Measurements from ENCODE around the gene DMRTB1.

DMRTB1 gene

DNA sequence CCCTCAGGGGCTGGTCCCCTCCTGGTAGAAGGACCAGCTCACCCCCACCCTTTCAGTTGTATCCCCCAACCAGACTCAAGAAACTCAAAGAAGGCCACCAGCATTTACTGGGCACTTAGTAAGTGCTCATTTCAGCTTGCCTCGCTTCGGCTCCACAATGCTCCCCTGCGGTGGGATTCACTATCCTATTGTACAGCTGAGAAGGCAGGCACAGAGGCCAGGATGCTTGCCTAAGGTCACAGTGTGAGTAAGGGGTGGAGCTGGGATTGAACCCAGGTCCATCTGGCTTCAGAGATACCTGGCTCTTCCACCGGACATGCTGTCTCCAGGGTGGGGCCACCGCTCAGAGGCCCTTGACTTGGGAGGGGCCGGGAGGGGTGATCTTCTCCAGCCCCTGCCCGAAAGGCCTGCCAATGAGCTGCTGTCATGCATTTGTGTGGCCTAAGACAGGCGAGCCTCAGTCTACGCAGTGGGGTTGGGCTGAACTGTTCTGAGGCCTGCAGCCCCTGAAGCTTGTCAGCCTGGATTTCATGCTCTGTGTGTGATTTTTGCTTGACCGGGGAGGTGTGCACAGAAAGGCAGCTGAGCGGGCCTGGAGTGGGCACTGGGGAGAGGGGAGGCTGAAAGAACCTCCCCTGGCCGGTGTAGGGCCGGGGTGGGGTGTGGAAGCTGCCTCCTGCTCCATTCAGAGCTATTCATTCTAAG lies 48.1 kb downstream of the DMRTB1 start:
- H3K27me3 ChIP-seq (ENCODE audit: control insufficient read depth in 1 of 2, insufficient read depth in 2 of 2, low read length in 2 of 2) = no peaks in the 10 kb centered on the region
- peaks cover 11% of the 10 kb centered on the region for H3K4me1 ChIP-seq (ENCODE audit: insufficient read depth, low read length)
- H3K27ac ChIP-seq (ENCODE audit: low read depth, low read length) = no peak overlapping the region
- no peak overlapping the region for H3K4me3 ChIP-seq (ENCODE audit: low read depth in 1 of 2, low read length in 2 of 2)
- no peaks in the 10 kb centered on the region for H3K9me3 ChIP-seq (ENCODE audit: low read length)
- H3K9ac ChIP-seq (ENCODE audit: low read length) = no peak overlapping the region
- H3K36me3 ChIP-seq (ENCODE audit: insufficient read depth, low read length) = no peaks in the 10 kb centered on the region

DNA sequence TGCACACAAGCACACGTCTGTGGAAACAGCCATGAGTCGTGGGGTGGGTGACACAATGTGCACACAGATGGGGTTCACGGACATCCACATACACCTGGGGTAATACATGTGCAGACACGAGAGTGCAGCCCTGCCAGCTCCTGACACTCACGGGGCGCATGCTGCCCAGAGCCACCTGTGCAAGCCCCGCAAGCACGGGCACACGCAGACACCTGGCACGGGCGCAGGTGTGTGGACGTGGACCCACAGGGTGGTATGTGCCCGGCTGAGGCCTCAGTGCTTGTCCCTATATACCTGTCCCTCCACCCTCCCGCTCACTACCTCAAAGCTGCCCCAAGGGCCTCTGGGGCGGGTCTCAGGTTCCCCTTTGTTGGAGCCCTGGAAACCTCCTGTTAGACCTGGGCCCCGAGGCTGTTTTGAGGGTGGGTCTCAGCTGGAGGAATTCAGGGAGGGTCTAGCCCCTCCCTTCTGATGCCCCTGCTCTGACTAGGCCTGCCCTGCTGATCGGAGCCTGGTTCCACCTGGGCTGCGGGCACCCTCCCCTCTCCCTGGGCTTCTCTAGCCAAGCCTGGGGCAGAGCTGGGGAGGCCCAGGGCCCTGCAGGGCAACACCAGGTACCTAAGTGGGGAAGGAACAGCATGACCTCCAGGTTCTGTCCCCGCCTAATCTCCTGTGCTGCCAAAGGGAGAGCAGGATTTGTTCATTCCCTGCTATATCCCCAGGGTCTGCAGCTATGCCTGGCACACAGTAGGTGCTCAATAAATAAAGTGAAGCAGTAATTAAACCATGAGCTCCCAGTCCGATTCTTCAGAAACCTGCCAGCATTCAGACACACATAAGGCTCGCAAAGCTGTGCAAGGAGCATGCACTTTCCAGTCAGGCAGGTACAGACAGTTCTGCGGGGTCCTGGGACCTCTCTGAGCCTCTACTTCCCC lies 49.1 kb downstream of the DMRTB1 start:
- Histone ChIP-seq H3K27me3 (ENCODE audit: control insufficient read depth in 1 of 2, insufficient read depth in 2 of 2, low read length in 2 of 2) (no peaks in the 10 kb centered on the region), H3K4me1 (ENCODE audit: insufficient read depth, low read length) (peaks cover 11% of the 10 kb centered on the region), H3K4me3 (ENCODE audit: low read depth in 1 of 2, low read length in 2 of 2) (no peak overlapping the region), H3K9ac (ENCODE audit: low read length) (no peak overlapping the region), H3K36me3 (ENCODE audit: insufficient read depth, low read length) (no peaks in the 10 kb centered on the region), H3K9me3 (ENCODE audit: low read length) (no peaks in the 10 kb centered on the region), H3K27ac (ENCODE audit: low read depth, low read length) (no peak overlapping the region)

- no peak overlapping the region for H3K9ac ChIP-seq (ENCODE audit: low read length)
- no peaks in the 10 kb centered on the region for H3K36me3 ChIP-seq (ENCODE audit: insufficient read depth, low read length)
- no peaks in the 10 kb centered on the region for H3K27me3 ChIP-seq (ENCODE audit: control insufficient read depth in 1 of 2, insufficient read depth in 2 of 2, low read length in 2 of 2)
- no peak overlapping the region for H3K27ac ChIP-seq (ENCODE audit: low read depth, low read length)
- no peak overlapping the region for H3K4me3 ChIP-seq (ENCODE audit: low read depth in 1 of 2, low read length in 2 of 2)
- H3K4me1 ChIP-seq (ENCODE audit: insufficient read depth, low read length) = peaks cover 11% of the 10 kb centered on the region
- H3K9me3 ChIP-seq (ENCODE audit: low read length) = no peaks in the 10 kb centered on the region
These were observed 49.9 kb downstream of the DMRTB1 start for GRCh38 chr1:53508991-53509666.

GRCh38 chr1:53509775-53510174 lies 50.6 kb downstream of the DMRTB1 start:
- Histone ChIP-seq H3K36me3 (ENCODE audit: insufficient read depth, low read length) (no peaks in the 10 kb centered on the region), H3K9me3 (ENCODE audit: low read length) (no peaks in the 10 kb centered on the region), H3K27me3 (ENCODE audit: control insufficient read depth in 1 of 2, insufficient read depth in 2 of 2, low read length in 2 of 2) (no peaks in the 10 kb centered on the region), H3K4me1 (ENCODE audit: insufficient read depth, low read length) (peaks cover 11% of the 10 kb centered on the region), H3K27ac (ENCODE audit: low read depth, low read length) (no peak overlapping the region), H3K4me3 (ENCODE audit: low read depth in 1 of 2, low read length in 2 of 2) (no peak overlapping the region), H3K9ac (ENCODE audit: low read length) (no peak overlapping the region)

DNA sequence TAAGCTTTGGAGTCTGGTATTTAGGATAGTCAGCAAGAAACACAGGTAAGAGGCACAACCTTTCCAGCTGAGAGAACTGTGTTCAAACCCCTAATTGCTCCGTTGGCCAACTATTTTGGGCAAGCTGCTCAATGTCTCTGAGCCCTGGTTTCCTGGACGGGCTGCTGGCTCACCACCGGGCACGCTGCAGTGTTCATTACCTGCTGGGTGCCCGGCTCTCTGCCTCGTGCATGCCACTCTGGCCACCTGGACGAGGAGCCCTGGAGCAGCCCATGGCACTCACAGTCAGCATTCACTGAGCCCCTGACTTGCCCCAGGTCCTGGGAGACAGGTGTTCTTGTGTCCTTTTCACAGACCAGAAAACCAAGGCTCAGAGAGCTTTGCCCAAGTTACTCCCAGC lies 51.0 kb downstream of the DMRTB1 start:
- H3K9ac ChIP-seq (ENCODE audit: low read length) = no peak overlapping the region
- H3K36me3 ChIP-seq (ENCODE audit: insufficient read depth, low read length) = no peaks in the 10 kb centered on the region
- no peaks in the 10 kb centered on the region for H3K9me3 ChIP-seq (ENCODE audit: low read length)
- H3K4me3 ChIP-seq (ENCODE audit: low read depth in 1 of 2, low read length in 2 of 2) = no peak overlapping the region
- no peaks in the 10 kb centered on the region for H3K27me3 ChIP-seq (ENCODE audit: control insufficient read depth in 1 of 2, insufficient read depth in 2 of 2, low read length in 2 of 2)
- H3K27ac ChIP-seq (ENCODE audit: low read depth, low read length) = no peak overlapping the region
- peaks cover 11% of the 10 kb centered on the region for H3K4me1 ChIP-seq (ENCODE audit: insufficient read depth, low read length)

DNA sequence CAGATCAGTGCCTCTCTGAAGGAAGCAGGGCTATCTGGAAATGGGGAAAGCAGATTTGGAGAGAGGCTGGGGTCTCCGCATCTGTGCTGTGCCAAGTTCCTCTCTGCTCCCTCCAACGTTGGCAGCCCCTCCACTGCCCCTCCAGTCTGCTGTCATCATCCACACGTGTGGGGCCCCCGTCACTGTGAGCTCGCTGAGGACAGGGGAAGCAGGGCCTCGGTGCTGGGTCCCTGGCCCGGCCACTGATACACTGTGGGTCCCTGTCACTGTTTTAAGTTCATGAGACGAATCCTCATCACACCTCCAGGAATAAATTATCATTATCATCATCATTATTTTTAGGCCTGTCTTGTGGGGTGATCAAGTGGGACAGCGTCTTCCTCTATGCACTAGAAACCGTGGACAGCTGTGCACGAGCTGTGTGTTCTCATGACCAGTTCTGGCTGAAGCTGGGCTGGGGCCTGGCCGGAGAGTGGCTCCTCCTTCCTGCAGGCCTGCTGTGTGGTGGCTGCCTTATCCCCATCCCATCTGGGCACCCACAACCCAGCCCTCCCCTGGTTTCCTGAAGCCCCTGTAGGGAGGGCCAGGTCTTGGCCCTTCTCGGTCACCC lies 52.2 kb downstream of the DMRTB1 start:
- H3K27ac ChIP-seq (ENCODE audit: low read depth, low read length) = no peak overlapping the region

GRCh38 chr1:53511933-53512806 lies 53.0 kb downstream of the DMRTB1 start:
- H3K4me3 ChIP-seq (ENCODE audit: low read depth in 1 of 2, low read length in 2 of 2) = no peak overlapping the region
- no peak overlapping the region for H3K27ac ChIP-seq (ENCODE audit: low read depth, low read length)
- no peaks in the 10 kb centered on the region for H3K27me3 ChIP-seq (ENCODE audit: control insufficient read depth in 1 of 2, insufficient read depth in 2 of 2, low read length in 2 of 2)
- H3K4me1 ChIP-seq (ENCODE audit: insufficient read depth, low read length) = peaks cover 11% of the 10 kb centered on the region
- H3K9me3 ChIP-seq (ENCODE audit: low read length) = no peaks in the 10 kb centered on the region
- H3K36me3 ChIP-seq (ENCODE audit: insufficient read depth, low read length) = no peaks in the 10 kb centered on the region
- no peak overlapping the region for H3K9ac ChIP-seq (ENCODE audit: low read length)

More for the DNA sequence above, 52.2 kb downstream of the DMRTB1 start:
- Histone ChIP-seq H3K36me3 (ENCODE audit: insufficient read depth, low read length) (no peaks in the 10 kb centered on the region), H3K9ac (ENCODE audit: low read length) (no peak overlapping the region), H3K9me3 (ENCODE audit: low read length) (no peaks in the 10 kb centered on the region), H3K27me3 (ENCODE audit: control insufficient read depth in 1 of 2, insufficient read depth in 2 of 2, low read length in 2 of 2) (no peaks in the 10 kb centered on the region), H3K4me1 (ENCODE audit: insufficient read depth, low read length) (peaks cover 11% of the 10 kb centered on the region), H3K4me3 (ENCODE audit: low read depth in 1 of 2, low read length in 2 of 2) (no peak overlapping the region)

DNA sequence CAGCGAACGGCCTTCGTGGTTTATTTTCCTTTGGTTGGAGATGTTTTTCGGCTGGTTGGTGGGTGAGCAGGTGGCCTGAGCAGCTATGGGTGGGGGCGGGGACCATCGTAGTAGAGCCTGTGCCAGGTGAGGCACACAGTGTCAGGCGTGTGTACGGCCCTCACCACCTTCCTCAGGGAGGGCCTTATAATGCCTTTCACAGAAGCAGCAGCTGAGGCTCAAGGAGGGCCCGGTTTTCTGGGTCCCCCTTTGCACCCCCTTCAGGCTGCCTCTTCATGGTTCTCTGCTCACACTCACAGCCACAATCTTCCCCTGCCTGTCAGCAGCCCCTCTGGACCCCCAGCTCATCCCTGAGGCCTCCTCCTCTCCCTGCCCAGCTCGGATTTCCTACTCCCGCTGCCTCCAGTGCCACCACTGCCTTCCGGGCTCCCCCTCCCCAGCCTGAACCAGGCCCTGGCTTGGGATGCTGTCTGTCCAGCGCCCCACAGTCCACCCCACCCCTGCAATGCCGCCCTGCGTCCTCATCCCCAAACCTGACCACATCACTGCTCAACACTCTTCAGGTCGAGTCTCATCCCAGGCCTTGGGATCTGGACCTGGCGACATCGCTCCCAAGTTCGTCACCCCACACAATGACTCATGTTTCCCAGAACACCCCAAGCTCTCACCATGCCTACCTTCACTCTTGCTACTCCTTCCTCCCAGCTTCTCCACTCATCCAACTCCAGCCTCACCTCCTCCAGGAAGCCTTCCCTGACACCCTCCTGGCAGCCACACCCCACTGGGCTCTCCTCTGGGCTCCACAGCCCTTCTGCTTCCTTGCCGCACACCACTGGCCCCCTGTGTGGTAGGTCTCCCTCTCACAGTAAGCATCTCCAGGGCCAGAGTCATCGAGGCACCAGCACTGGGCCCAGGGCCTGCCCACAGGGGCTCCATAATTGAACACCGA lies 53.9 kb downstream of the DMRTB1 start:
- Histone ChIP-seq H3K9me3 (ENCODE audit: low read length) (no peaks in the 10 kb centered on the region), H3K9ac (ENCODE audit: low read length) (no peak overlapping the region), H3K27me3 (ENCODE audit: control insufficient read depth in 1 of 2, insufficient read depth in 2 of 2, low read length in 2 of 2) (no peaks in the 10 kb centered on the region), H3K36me3 (ENCODE audit: insufficient read depth, low read length) (no peaks in the 10 kb centered on the region), H3K4me3 (ENCODE audit: low read depth in 1 of 2, low read length in 2 of 2) (no peak overlapping the region), H3K27ac (ENCODE audit: low read depth, low read length) (no peak overlapping the region), H3K4me1 (ENCODE audit: insufficient read depth, low read length) (peaks cover 11% of the 10 kb centered on the region)

- Histone ChIP-seq H3K27me3 (ENCODE audit: control insufficient read depth in 1 of 2, insufficient read depth in 2 of 2, low read length in 2 of 2) (no peaks in the 10 kb centered on the region), H3K9me3 (ENCODE audit: low read length) (no peaks in the 10 kb centered on the region), H3K9ac (ENCODE audit: low read length) (no peak overlapping the region), H3K4me3 (ENCODE audit: low read depth in 1 of 2, low read length in 2 of 2) (no peak overlapping the region), H3K36me3 (ENCODE audit: insufficient read depth, low read length) (no peaks in the 10 kb centered on the region), H3K4me1 (ENCODE audit: insufficient read depth, low read length) (peaks cover 11% of the 10 kb centered on the region), H3K27ac (ENCODE audit: low read depth, low read length) (no peak overlapping the region)
These were observed 54.6 kb downstream of the DMRTB1 start for GRCh38 chr1:53513846-53514245.

GRCh38 chr1:53514436-53514835 lies 55.2 kb downstream of the DMRTB1 start:
- no peaks in the 10 kb centered on the region for H3K9me3 ChIP-seq (ENCODE audit: low read length)
- no peak overlapping the region for H3K27ac ChIP-seq (ENCODE audit: low read depth, low read length)
- H3K36me3 ChIP-seq (ENCODE audit: insufficient read depth, low read length) = no peaks in the 10 kb centered on the region
- H3K4me1 ChIP-seq (ENCODE audit: insufficient read depth, low read length) = peaks cover 11% of the 10 kb centered on the region
- H3K4me3 ChIP-seq (ENCODE audit: low read depth in 1 of 2, low read length in 2 of 2) = no peak overlapping the region
- no peaks in the 10 kb centered on the region for H3K27me3 ChIP-seq (ENCODE audit: control insufficient read depth in 1 of 2, insufficient read depth in 2 of 2, low read length in 2 of 2)
- H3K9ac ChIP-seq (ENCODE audit: low read length) = no peak overlapping the region
